ENCODE results near the gene CAPS.

DNA sequence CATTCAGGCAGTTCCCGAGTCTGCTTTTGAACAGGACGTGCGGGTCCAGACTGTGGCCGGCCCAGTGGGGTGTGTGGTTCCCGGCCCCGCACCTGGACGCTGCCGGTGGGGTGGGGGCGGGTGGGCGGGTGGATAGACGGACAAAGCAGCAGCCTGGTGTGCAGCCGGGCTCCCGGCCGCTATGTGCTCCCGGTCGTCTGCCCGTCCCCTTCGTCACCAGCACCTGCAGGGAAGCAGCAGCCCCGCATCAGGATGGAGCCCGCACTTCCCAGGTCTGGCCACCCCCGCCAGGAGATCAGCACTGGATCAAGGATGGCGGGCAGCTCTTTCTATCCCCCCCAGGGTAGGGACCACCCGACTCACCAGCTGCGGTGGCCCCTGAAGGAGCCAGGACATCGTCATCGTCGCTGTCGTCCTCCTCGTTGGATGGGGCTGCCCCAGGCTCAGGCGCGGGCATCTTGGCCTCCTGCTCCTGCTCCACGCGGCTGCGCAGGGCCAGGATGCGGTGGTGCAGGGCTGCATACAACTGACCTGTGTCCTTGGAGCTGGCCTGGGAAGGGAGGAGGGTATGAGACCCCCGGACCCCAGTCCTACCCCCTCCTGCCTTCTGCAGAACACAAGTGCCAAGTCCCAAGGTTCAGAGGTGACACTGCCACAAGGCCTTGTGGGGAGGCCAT lies 3.5 kb downstream of the CAPS start:
- TF ChIP-seq CTCF (IDR thresholded peaks at IDR 0.05) (no peak), POLR2A (IDR thresholded peaks at IDR 0.05) (no peak)
